ENCODE data around the gene SRD5A3. TPM values are rescaled to one million over a fixed set of nuclear protein-coding genes. Genes with fewer than 3 reads are reported as not detected.

The SRD5A3 gene
- total RNA-seq, 4 donors from 2014 or later = 1.2 to 13.5 (median 4.9) TPM

- Histone ChIP-seq H3K27ac (no peak overlapping the region), H3K36me3 (peaks cover 0 to 16% (median 3%) of the 10 kb centered on the region in 4 donors), H3K4me1 (peaks cover 0 to 20% (median 10%) of the 10 kb centered on the region in 4 donors), H3K9me3 (no peaks in the 10 kb centered on the region), H3K27me3 (no peaks in the 10 kb centered on the region), H3K4me3 (no peak overlapping the region)
- in situ Hi-C loops (cut with MboI; ENCODE audit: low pct_ligation_motif_present in 1 of 4, low pct_unique_long_range_greater_than_20kb in 1 of 4, low sequenced_read_pairs in 3 of 4) (no loop called here), intact Hi-C loops (cut with DNase I; ENCODE audit: low total_unique reads) (no loop called here)
- 86 to 90% methylated on average over 2 to 3 of the region's 3 CpGs for WGBS, 2 donors (ENCODE audit: low coverage in 1 of 2)
- no peak for DNase-seq
- TF ChIP-seq EP300 (IDR thresholded peaks at IDR 0.05; ENCODE audit: low read depth) = no peak
- no peak for TF ChIP-seq POLR2AphosphoS5 (IDR thresholded peaks at IDR 0.05)
- TF ChIP-seq POLR2A (IDR thresholded peaks at IDR 0.05) = no peak
- TF ChIP-seq CTCF (IDR thresholded peaks at IDR 0.05) = no peak
These were observed 61.1 kb downstream of the SRD5A3 start for GRCh38 chr4:55407119-55407518.

GRCh38 chr4:55407764-55408163 is 61.7 kb downstream of the SRD5A3 start:
- in situ Hi-C loops (cut with MboI; ENCODE audit: low pct_ligation_motif_present in 1 of 4, low pct_unique_long_range_greater_than_20kb in 1 of 4, low sequenced_read_pairs in 3 of 4) = no loop called here
- Histone ChIP-seq H3K36me3 (peaks cover 0 to 16% (median 3%) of the 10 kb centered on the region in 4 donors), H3K4me1 (peaks cover 0 to 20% (median 10%) of the 10 kb centered on the region in 4 donors), H3K27me3 (no peaks in the 10 kb centered on the region), H3K4me3 (no peak overlapping the region), H3K9me3 (no peaks in the 10 kb centered on the region), H3K27ac (no peak overlapping the region)
- TF ChIP-seq EP300 (IDR thresholded peaks at IDR 0.05; ENCODE audit: low read depth) (no peak), CTCF (IDR thresholded peaks at IDR 0.05) (no peak), POLR2A (IDR thresholded peaks at IDR 0.05) (no peak)
- DNase-seq = no peak
- 58 to 60% methylated on average over 3 of the region's 3 CpGs for WGBS, 2 donors (ENCODE audit: low coverage in 1 of 2)
- intact Hi-C loops (cut with DNase I; ENCODE audit: low total_unique reads) = no loop called here

- no peaks in the 10 kb centered on the region for H3K27me3 ChIP-seq
- H3K27ac ChIP-seq = no peak overlapping the region
- H3K4me1 ChIP-seq = peaks cover 0 to 20% (median 10%) of the 10 kb centered on the region in 4 donors
- 46 to 69% methylated on average over 5 to 10 of the region's 10 CpGs for WGBS, 2 donors (ENCODE audit: low coverage in 1 of 2)
- DNase-seq = no peak
- no peaks in the 10 kb centered on the region for H3K9me3 ChIP-seq
- H3K36me3 ChIP-seq = peaks cover 0 to 23% (median 2%) of the 10 kb centered on the region in 4 donors
- H3K4me3 ChIP-seq = no peak overlapping the region
- intact Hi-C loops (cut with DNase I; ENCODE audit: low total_unique reads) (no loop called here), in situ Hi-C loops (cut with MboI; ENCODE audit: low pct_ligation_motif_present in 1 of 4, low pct_unique_long_range_greater_than_20kb in 1 of 4, low sequenced_read_pairs in 3 of 4) (no loop called here)
- TF ChIP-seq EP300 (IDR thresholded peaks at IDR 0.05; ENCODE audit: low read depth) (no peak), POLR2A (IDR thresholded peaks at IDR 0.05) (no peak), POLR2AphosphoS5 (IDR thresholded peaks at IDR 0.05) (no peak), CTCF (IDR thresholded peaks at IDR 0.05) (no peak)
These were observed 63.6 kb downstream of the SRD5A3 start for GRCh38 chr4:55409468-55410171.

GRCh38 chr4:55410431-55410830 is 64.4 kb downstream of the SRD5A3 start:
- in situ Hi-C loops (cut with MboI; ENCODE audit: low pct_ligation_motif_present in 1 of 4, low pct_unique_long_range_greater_than_20kb in 1 of 4, low sequenced_read_pairs in 3 of 4) = no loop called here
- H3K4me3 ChIP-seq = no peak overlapping the region
- intact Hi-C loops (cut with DNase I; ENCODE audit: low total_unique reads) = no loop called here
- no peak for TF ChIP-seq POLR2AphosphoS5 (IDR thresholded peaks at IDR 0.05)
- TF ChIP-seq POLR2A (IDR thresholded peaks at IDR 0.05) = no peak
- TF ChIP-seq EP300 (IDR thresholded peaks at IDR 0.05; ENCODE audit: low read depth) = no peak
- no peak for TF ChIP-seq CTCF (IDR thresholded peaks at IDR 0.05)
- 95 to 97% methylated on average over 8 of the region's 8 CpGs for WGBS, 2 donors (ENCODE audit: low coverage in 1 of 2)
- H3K4me1 ChIP-seq = peaks cover 0 to 20% (median 10%) of the 10 kb centered on the region in 4 donors
- peaks cover 0 to 15% (median 2%) of the 10 kb centered on the region in 4 donors for H3K36me3 ChIP-seq
- H3K27me3 ChIP-seq = no peaks in the 10 kb centered on the region
- DNase-seq = no peak
- H3K9me3 ChIP-seq = no peaks in the 10 kb centered on the region
- H3K27ac ChIP-seq = no peak overlapping the region
